ENCODE measurements around the gene IMPG1. TPM values are rescaled to one million over a fixed set of nuclear protein-coding genes. Genes with fewer than 3 reads are reported as not detected.

IMPG1 gene
- total RNA-seq, 4 donors from 2014 or later, result not detected

DNA sequence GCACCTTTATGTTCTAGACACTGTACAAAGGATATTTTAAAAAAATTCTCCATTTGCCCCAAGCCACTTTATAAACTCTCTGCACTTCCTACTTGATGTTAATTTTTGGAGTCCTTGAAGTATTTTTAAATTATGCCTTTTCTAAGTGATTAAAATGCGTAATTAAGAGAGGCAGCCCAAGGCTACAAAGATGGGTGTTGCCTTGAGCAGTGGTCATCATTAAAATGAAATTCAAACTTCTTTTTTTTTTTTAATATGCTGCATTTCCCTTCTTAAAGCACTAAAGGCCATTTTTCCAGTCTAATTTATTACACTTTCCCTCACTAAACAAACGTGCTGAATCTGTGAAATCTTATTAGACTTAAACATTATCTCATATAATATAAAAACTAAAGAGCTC is 102.4 kb downstream of the IMPG1 start:
- no peaks in the 10 kb centered on the region for H3K4me1 ChIP-seq
- TF ChIP-seq POLR2A (IDR thresholded peaks at IDR 0.05; ENCODE audit: low read depth) (no peak), EP300 (IDR thresholded peaks at IDR 0.05) (no peak), POLR2AphosphoS5 (IDR thresholded peaks at IDR 0.05) (no peak)
- TF ChIP-seq, protein P1, sequence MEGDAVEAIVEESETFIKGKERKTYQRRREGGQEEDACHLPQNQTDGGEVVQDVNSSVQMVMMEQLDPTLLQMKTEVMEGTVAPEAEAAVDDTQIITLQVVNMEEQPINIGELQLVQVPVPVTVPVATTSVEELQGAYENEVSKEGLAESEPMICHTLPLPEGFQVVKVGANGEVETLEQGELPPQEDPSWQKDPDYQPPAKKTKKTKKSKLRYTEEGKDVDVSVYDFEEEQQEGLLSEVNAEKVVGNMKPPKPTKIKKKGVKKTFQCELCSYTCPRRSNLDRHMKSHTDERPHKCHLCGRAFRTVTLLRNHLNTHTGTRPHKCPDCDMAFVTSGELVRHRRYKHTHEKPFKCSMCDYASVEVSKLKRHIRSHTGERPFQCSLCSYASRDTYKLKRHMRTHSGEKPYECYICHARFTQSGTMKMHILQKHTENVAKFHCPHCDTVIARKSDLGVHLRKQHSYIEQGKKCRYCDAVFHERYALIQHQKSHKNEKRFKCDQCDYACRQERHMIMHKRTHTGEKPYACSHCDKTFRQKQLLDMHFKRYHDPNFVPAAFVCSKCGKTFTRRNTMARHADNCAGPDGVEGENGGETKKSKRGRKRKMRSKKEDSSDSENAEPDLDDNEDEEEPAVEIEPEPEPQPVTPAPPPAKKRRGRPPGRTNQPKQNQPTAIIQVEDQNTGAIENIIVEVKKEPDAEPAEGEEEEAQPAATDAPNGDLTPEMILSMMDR (IDR thresholded peaks at IDR 0.05), result no peak
- DNase-seq (ENCODE audit: extremely low spot score), result no peak
- H3K27ac ChIP-seq (replicated peaks in 1 of 4), result no peak overlapping the region
- H3K36me3 ChIP-seq, result no peaks in the 10 kb centered on the region
- no peaks in the 10 kb centered on the region for H3K27me3 ChIP-seq
- no peak overlapping the region for H3K4me3 ChIP-seq
- WGBS, result 62% methylated on average over 2 of the region's 2 CpGs
- intact Hi-C loops (cut with DNase I), result no loop called here
- no peaks in the 10 kb centered on the region for H3K9me3 ChIP-seq

DNA sequence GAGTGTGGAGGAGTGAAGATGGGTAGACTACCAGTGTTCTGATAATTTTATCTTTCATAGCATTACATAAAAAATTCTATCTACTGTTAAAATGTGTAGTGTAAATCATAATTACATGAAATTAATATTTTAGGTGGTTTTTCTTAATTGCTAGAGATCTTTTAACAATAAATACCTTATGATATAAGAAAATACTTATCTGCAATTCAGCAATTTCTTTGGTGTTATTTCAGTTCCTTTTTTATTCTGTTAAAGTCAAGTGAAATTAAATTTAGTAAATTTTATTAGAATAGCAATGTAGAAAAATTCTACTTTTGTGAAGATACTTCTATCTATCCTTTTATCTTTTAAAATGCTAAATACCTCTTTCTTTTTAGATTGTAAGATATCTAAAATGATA is 104.3 kb downstream of the IMPG1 start:
- no peak for DNase-seq (ENCODE audit: extremely low spot score)
- no peak overlapping the region for H3K27ac ChIP-seq (replicated peaks in 1 of 4)
- no peaks in the 10 kb centered on the region for H3K9me3 ChIP-seq
- no peak overlapping the region for H3K4me3 ChIP-seq
- intact Hi-C loops (cut with DNase I), result no loop called here
- no peaks in the 10 kb centered on the region for H3K27me3 ChIP-seq
- TF ChIP-seq EP300 (IDR thresholded peaks at IDR 0.05) (no peak), POLR2A (IDR thresholded peaks at IDR 0.05; ENCODE audit: low read depth) (no peak), POLR2AphosphoS5 (IDR thresholded peaks at IDR 0.05) (no peak)
- TF ChIP-seq, protein P1 (IDR thresholded peaks at IDR 0.05), result no peak
- no peaks in the 10 kb centered on the region for H3K36me3 ChIP-seq
- no peaks in the 10 kb centered on the region for H3K4me1 ChIP-seq

DNA sequence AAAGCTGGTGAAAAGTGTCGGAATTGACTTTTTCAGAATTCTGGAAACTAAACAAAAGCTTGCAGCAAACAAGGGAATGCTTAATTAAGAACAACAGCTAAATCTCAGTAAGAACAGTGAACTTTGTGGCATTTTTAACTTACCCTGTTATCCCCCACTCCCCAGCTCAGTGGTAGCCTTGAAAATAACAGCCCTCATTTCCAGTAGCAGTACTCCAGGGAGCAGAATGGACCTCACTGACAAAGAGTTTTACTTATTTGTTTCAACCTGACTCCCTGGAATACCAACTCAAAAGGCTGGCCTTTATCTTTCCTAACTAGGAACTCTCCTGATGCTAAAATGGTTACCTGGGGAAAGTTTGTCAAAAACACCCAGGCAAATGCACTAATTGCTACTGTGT is 108.9 kb downstream of the IMPG1 start:
- DNase-seq (ENCODE audit: extremely low spot score), result no peak
- H3K9me3 ChIP-seq, result peaks cover 0 to 12% (median 0%) of the 10 kb centered on the region in 4 donors
- TF ChIP-seq, protein P1 (IDR thresholded peaks at IDR 0.05), result no peak
- no peak for TF ChIP-seq POLR2AphosphoS5 (IDR thresholded peaks at IDR 0.05)
- no peak for TF ChIP-seq EP300 (IDR thresholded peaks at IDR 0.05)
- no peak for TF ChIP-seq POLR2A (IDR thresholded peaks at IDR 0.05; ENCODE audit: low read depth)
- WGBS, result 76% methylated on average over 1 of the region's 1 CpG
- H3K4me3 ChIP-seq, result no peak overlapping the region
- H3K36me3 ChIP-seq, result no peaks in the 10 kb centered on the region
- no peak overlapping the region for H3K27ac ChIP-seq (replicated peaks in 1 of 4)
- H3K4me1 ChIP-seq, result no peaks in the 10 kb centered on the region
- intact Hi-C loops (cut with DNase I), result no loop called here
- no peaks in the 10 kb centered on the region for H3K27me3 ChIP-seq

DNA sequence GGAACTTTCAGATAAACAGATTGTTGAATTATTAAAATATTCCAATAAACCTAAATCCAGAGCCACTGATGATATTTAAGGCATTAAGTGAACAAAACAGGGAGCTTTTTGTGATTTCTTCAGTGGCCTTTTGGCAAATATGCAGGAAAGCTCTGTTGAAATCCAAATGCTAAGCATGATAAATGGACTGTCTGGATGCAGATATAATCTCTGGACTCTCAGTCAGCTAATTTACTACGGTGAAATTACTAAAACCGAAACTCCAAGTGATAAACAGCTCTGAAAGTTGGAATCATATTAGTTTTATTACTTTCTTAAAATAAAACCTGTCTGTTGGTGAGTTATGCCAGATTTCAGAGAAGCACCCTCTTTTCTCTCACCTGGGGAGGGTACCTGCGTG is 120.3 kb downstream of the IMPG1 start:
- no peak for TF ChIP-seq EP300 (IDR thresholded peaks at IDR 0.05)
- no peak for TF ChIP-seq POLR2AphosphoS5 (IDR thresholded peaks at IDR 0.05)
- no peak for TF ChIP-seq POLR2A (IDR thresholded peaks at IDR 0.05; ENCODE audit: low read depth)
- TF ChIP-seq, protein P1 (IDR thresholded peaks at IDR 0.05), result no peak

DNA sequence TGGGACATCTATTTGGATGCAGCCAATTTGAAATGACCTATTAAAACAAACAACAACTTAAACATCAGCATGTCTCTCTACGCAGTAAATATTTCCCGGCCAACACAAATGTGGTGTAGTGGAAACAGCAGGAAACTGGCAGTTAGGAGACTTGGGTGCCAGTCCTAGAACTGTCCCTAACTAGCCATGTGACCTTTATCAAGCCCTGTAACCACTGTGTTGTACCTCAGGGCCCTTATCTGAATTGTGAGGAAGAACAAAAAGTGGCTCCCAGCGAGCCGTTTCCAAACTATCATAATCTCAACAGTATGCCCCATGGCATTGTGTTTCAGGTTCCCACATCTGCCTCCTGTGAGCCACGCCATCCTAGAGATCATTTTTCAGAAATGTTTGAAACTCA is 124.5 kb downstream of the IMPG1 start:
- intact Hi-C loops (cut with DNase I), result no loop called here
- no peak for DNase-seq (ENCODE audit: extremely low spot score)

More for the DNA sequence above, 120.3 kb downstream of the IMPG1 start:
- Histone ChIP-seq H3K27ac (replicated peaks in 1 of 4) (no peak overlapping the region), H3K4me1 (peaks cover 0 to 10% (median 1%) of the 10 kb centered on the region in 4 donors), H3K27me3 (no peaks in the 10 kb centered on the region), H3K4me3 (no peak overlapping the region), H3K9me3 (no peaks in the 10 kb centered on the region), H3K36me3 (no peaks in the 10 kb centered on the region)
- intact Hi-C loops (cut with DNase I), result no loop called here
- DNase-seq (ENCODE audit: extremely low spot score), result no peak
- WGBS, result 27% methylated on average over 3 of the region's 3 CpGs

More for the DNA sequence above, 124.5 kb downstream of the IMPG1 start:
- Histone ChIP-seq H3K4me1 (peaks cover 0 to 10% (median 1%) of the 10 kb centered on the region in 4 donors), H3K27me3 (no peaks in the 10 kb centered on the region), H3K9me3 (no peaks in the 10 kb centered on the region), H3K4me3 (no peak overlapping the region), H3K36me3 (no peaks in the 10 kb centered on the region), H3K27ac (replicated peaks in 1 of 4) (no peak overlapping the region)
- no peak for TF ChIP-seq POLR2A (IDR thresholded peaks at IDR 0.05; ENCODE audit: low read depth)
- no peak for TF ChIP-seq POLR2AphosphoS5 (IDR thresholded peaks at IDR 0.05)
- TF ChIP-seq, protein P1 (IDR thresholded peaks at IDR 0.05), result no peak
- no peak for TF ChIP-seq EP300 (IDR thresholded peaks at IDR 0.05)
- WGBS, result 86% methylated on average over 5 of the region's 5 CpGs
